PC-9 (cell line): ENCODE results near the gene CD27. TPM values are rescaled to one million over a fixed set of nuclear protein-coding genes. Genes with fewer than 3 reads are reported as not detected.
"Not testable (repeated sequence)": the region's sequence is repeated elsewhere in the genome, so short reads cannot be mapped to it uniquely, and the experiment has no call there.

Experiments used
- BruUV-seq: library from RNA; stranded (reverse); fragments of 400-500 nt; replicated peaks from 2 replicates; lab custom pipeline; 2021; lab: Mats Ljungman, UMichigan
- CTCF ChIA-PET: fragments of 300-600 bp; sonication (Branson Sonifier 250); formaldehyde crosslinking; loops from one replicate; lab custom pipeline; 2022; ENCODE audit warnings: antibody characterized with exemption; lab: Charles Lee
- POLR2A ChIA-PET: fragments of 300-600 bp; sonication (Branson Sonifier 250); formaldehyde crosslinking; loops from one replicate; lab custom pipeline; 2022; ENCODE audit warnings: antibody characterized with exemption; ENCODE audit not compliant: unreplicated experiment; lab: Charles Lee
- DNase-seq, 2 experiments: peaks; one replicate each; pipeline versions ENCODE4 v3.0.0 to v3.0.0-alpha.2; 2015 to 2022; ENCODE audit warnings: mixed read lengths in 1 of 2
- H2AFZ ChIP-seq: fragments of 200-600 bp; sonication (generic); 2 replicates; pipeline ENCODE4 v1.8.1; 2017; ENCODE audit warnings: antibody characterized with exemption
- H3F3A ChIP-seq: fragments of 200-600 bp; sonication (generic); 2 replicates; pipeline ENCODE4 v1.8.1; 2017; ENCODE audit warnings: antibody characterized with exemption, mild to moderate bottlenecking, low read depth; ENCODE audit not compliant: insufficient read depth
- H3K27ac ChIP-seq: fragments of 200-600 bp; sonication (generic); 2 replicates; pipeline ENCODE4 v1.6.1; 2016; ENCODE audit warnings: mixed run types
- H3K27me3 ChIP-seq: fragments of 200-600 bp; sonication (generic); 2 replicates; pipeline ENCODE4 v1.6.1; 2016; ENCODE audit warnings: low read depth, mixed run types; ENCODE audit not compliant: insufficient read depth
- H3K36me3 ChIP-seq: fragments of 200-600 bp; sonication (generic); 2 replicates; pipeline ENCODE4 v1.6.1; 2016; ENCODE audit warnings: low read depth, mixed run types
- H3K4me1 ChIP-seq: fragments of 200-600 bp; sonication (generic); replicated peaks from 2 replicates; pipeline ENCODE4 v1.6.1; 2016; ENCODE audit warnings: mixed run types; ENCODE audit not compliant: insufficient read depth
- H3K4me2 ChIP-seq: fragments of 200-600 bp; sonication (generic); 2 replicates; pipeline ENCODE4 v1.6.1; 2017; ENCODE audit warnings: mixed run types
- H3K4me3 ChIP-seq: fragments of 200-600 bp; sonication (generic); 2 replicates; pipeline ENCODE4 v1.6.1; 2016; ENCODE audit warnings: mixed run types
- H3K79me2 ChIP-seq: fragments of 200-600 bp; sonication (generic); 2 replicates; pipeline ENCODE4 v1.6.1; 2017; ENCODE audit warnings: low read depth, mixed run types
- H3K9me2 ChIP-seq: fragments of 200-600 bp; sonication (generic); 2 replicates; pipeline ENCODE4 v1.8.1; 2017; ENCODE audit warnings: mild to moderate bottlenecking; ENCODE audit not compliant: insufficient read depth
- H3K9me3 ChIP-seq: fragments of 200-600 bp; sonication (generic); 2 replicates; pipeline ENCODE4 v1.8.1; 2016; ENCODE audit warnings: low read depth; ENCODE audit not compliant: insufficient read depth
- H4K20me1 ChIP-seq: fragments of 200-600 bp; sonication (generic); 2 replicates; pipeline ENCODE4 v1.8.1; 2017; ENCODE audit not compliant: insufficient read depth
- CTCF ChIP-seq: fragments of 200-600 bp; sonication (generic); conservative IDR thresholded peaks from 2 replicates; pipeline ENCODE4 v1.6.1; 2017; ENCODE audit warnings: mixed run types, antibody characterized with exemption, mild to moderate bottlenecking, moderate library complexity
- EZH2 ChIP-seq: fragments of 200-600 bp; sonication (generic); IDR thresholded peaks from 2 replicates; pipeline ENCODE4 v1.8.0; 2017; ENCODE audit warnings: antibody characterized with exemption, low read depth
- intact Hi-C: fragments of 100-400 bp; cut with micrococcal nuclease; formaldehyde crosslinking; loops from one replicate; pipeline ENCODE4 v1.10.0; 2022; ENCODE audit not compliant: unreplicated experiment
- total RNA-seq: library from RNA; stranded (reverse); gene quantifications from 2 replicates; pipeline ENCODE4 v1.2.3, GENCODE V29; 2021

The CD27 gene
- total RNA-seq, 1 experiment from 2014 or later = not detected

DNA sequence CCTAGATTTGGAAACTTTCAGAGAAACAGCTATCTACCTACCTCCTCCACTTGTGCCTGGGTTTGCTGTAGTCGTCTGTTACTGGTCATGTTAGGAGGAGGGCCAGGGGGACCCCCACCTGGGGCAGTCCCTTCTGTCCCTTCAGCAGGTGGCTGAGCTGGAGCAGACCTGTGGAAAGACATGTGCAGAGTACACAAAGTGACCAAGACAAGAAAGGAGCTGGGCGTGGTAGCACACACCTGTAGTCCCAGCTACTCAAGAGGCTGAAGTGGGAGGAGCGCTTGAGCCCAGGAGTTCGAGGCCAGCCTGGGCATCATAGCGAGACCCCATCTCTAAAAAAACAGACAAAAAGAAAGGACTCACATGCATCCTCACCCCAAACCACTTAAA lies 21.4 kb downstream of the CD27 start:
- intact Hi-C loops = loop anchor here (5.0 kb wide), 2 partner anchors 144 to 269 kb away; no protein-coding TSS in a partner anchor
- BruUV-seq = no TSS peak

DNA sequence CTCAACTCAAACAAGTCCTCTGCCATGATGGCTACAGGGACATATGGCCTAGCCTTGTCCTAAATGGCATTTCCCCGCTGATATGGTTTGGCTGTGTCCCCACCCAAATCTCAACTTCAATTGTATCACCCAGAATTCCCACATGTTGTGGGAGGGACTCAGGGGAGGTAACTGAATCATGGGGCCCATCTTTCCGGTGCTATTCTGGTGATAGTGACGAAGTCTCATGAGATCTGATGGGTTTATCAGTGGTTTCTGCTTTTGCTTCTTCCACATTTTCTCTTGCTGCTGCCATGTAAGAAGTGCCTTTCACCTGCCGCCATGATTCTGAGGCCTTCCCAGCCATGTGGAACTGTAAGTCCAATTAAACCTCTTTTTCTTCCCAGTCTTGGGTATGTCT lies 22.0 kb downstream of the CD27 start:
- not testable (repeated sequence) for DNase-seq, H3K9me2 ChIP-seq, H3K4me3 ChIP-seq, H3K9me3 ChIP-seq, H3K27me3 ChIP-seq, H3K27ac ChIP-seq, H3F3A ChIP-seq, H3K36me3 ChIP-seq, H2AFZ ChIP-seq, H3K4me2 ChIP-seq, H3K79me2 ChIP-seq, H4K20me1 ChIP-seq, BruUV-seq
- intact Hi-C loops = loop anchor here (5.0 kb wide), 2 partner anchors 144 to 269 kb away; no protein-coding TSS in a partner anchor
- H3K4me1 ChIP-seq = peaks cover 15% of the 10 kb centered on the region
- POLR2A ChIA-PET = interaction anchor here (0.5 kb wide), 1 partner anchor 67 kb away, joined by 5 read pairs; the partner anchor contains the start of gene GAPDH
- CTCF ChIA-PET = interaction anchor here (2.1 kb wide), 1 partner anchor 42 kb away, joined by 24 read pairs; no protein-coding TSS in a partner anchor

More for the DNA sequence above, 21.4 kb downstream of the CD27 start:
- H3K4me1 ChIP-seq = peaks cover 12% of the 10 kb centered on the region
- H3K9me3 ChIP-seq = no peaks in the 10 kb centered on the region
- H3K4me2 ChIP-seq = no peak overlapping the region
- peaks cover 6% of the 10 kb centered on the region; the same call in 1 of the 2 replicates for H3F3A ChIP-seq
- H3K27me3 ChIP-seq = no peaks in the 10 kb centered on the region
- H3K4me3 ChIP-seq = no peak overlapping the region
- no peak for TF ChIP-seq EZH2
- TF ChIP-seq CTCF = no peak
- H3K36me3 ChIP-seq = no peaks in the 10 kb centered on the region
- H3K79me2 ChIP-seq = no peaks in the 10 kb centered on the region; the same call in 1 of the 2 replicates
- DNase-seq = no peak
- POLR2A ChIA-PET = interaction anchor here (0.5 to 1.5 kb wide), 2 partner anchors 68 to 95 kb away, joined by 4 to 5 read pairs; partner anchors contain the start of gene GAPDH
- CTCF ChIA-PET = interaction anchor here (0.6 to 2.1 kb wide), 6 partner anchors 42 to 478 kb away, joined by 3 to 24 read pairs (median 4); no protein-coding TSS in a partner anchor
- H2AFZ ChIP-seq = no peak overlapping the region
- H4K20me1 ChIP-seq = no peaks in the 10 kb centered on the region
- no peak overlapping the region for H3K27ac ChIP-seq
- no peaks in the 10 kb centered on the region for H3K9me2 ChIP-seq

DNA sequence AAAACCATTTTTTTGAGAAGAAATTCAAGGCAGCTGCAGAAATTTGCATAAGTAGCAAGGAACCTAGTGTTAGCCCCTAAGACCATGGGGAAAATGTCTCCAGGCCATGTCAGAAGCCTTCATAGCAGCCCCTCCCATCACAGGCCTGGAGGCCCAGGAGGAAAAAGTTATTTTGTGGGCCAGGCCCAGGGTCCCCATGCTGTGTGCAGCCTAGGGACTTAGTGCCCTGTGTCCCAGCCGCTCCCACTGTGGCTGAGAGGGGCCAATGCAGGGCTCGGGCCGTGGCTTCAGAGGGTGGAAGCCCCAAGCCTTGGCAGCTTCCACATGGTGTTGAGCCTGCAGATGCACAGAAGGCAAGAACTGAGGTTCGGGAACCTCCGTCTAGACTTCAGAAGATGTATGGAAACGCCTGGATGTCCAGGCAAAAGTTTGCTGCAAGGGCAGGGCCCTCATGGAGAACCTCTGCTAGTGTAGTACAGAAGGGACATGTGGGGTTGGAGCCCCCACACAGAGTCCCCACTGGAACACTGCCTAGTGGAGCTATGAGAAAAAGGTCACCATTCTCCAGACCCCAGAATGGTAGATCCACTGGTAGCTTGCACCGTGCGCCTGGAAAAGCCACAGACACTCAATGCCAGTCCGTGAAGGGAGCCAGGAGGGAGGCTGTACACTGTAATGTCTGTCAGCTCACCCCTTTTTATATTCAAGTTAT lies 23.0 kb downstream of the CD27 start:
- H2AFZ ChIP-seq, H3K9me2 ChIP-seq, H3K4me2 ChIP-seq, POLR2A ChIA-PET, H3K36me3 ChIP-seq, H3K27me3 ChIP-seq, H3K79me2 ChIP-seq, H3K4me3 ChIP-seq, H4K20me1 ChIP-seq, BruUV-seq, DNase-seq, H3K27ac ChIP-seq, H3K9me3 ChIP-seq: not testable (repeated sequence)
- peaks cover 12% of the 10 kb centered on the region for H3F3A ChIP-seq
- H3K4me1 ChIP-seq = peaks cover 15% of the 10 kb centered on the region
- CTCF ChIA-PET = interaction anchor here (0.5 kb wide), 2 partner anchors 10 to 96 kb away, joined by 3 to 11 read pairs; no protein-coding TSS in a partner anchor
- intact Hi-C loops = loop anchor here (5.0 kb wide), 2 partner anchors 145 to 270 kb away; no protein-coding TSS in a partner anchor

DNA sequence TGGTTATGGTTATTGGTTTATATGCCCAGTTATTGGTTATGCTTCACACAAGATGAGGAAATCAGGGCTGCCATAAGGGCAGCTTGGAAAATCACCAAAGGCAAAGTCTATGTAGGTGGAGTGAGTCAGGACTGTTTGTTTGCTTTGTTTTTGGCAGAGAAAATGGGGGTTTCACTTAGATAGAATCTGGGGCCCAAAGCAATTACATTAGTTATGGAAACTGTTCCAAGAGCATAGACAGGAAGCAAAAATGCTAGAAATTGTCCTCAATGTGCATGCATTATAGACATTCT lies 23.5 kb downstream of the CD27 start:
- H3K36me3 ChIP-seq = no peaks in the 10 kb centered on the region
- H3K27ac ChIP-seq = no peak overlapping the region
- H2AFZ ChIP-seq = no peak overlapping the region
- no peaks in the 10 kb centered on the region for H4K20me1 ChIP-seq
- H3F3A ChIP-seq = peaks cover 12% of the 10 kb centered on the region
- no peaks in the 10 kb centered on the region; the same call in 1 of the 2 replicates for H3K79me2 ChIP-seq
- BruUV-seq = no TSS peak
- H3K9me3 ChIP-seq = no peaks in the 10 kb centered on the region
- no peaks in the 10 kb centered on the region for H3K27me3 ChIP-seq
- DNase-seq = no peak
- POLR2A ChIA-PET = no interaction called here
- H3K4me2 ChIP-seq = no peak overlapping the region
- intact Hi-C loops = loop anchor here (5.0 kb wide), 2 partner anchors 146 to 271 kb away; no protein-coding TSS in a partner anchor
- CTCF ChIA-PET = interaction anchor here (0.5 kb wide), 2 partner anchors 9 to 95 kb away, joined by 3 to 11 read pairs; no protein-coding TSS in a partner anchor
- no peaks in the 10 kb centered on the region for H3K9me2 ChIP-seq
- no peak overlapping the region for H3K4me3 ChIP-seq
- peaks cover 15% of the 10 kb centered on the region for H3K4me1 ChIP-seq
- TF ChIP-seq CTCF (no peak), EZH2 (no peak)
